Nephron progenitor cell (in vitro differentiated cells): ENCODE data around the gene CELF5.

Experiments used
- DNase-seq: peaks from one replicate; pipeline ENCODE4 v3.0.0; 2021
- H3K27ac Mint-ChIP-seq: 2 replicates; pipeline ENCODE4 v1.8.0; 2021; ENCODE audit warnings: mild to moderate bottlenecking, moderate library complexity, mixed read lengths
- H3K27me3 Mint-ChIP-seq: 2 replicates; pipeline ENCODE4 v1.8.0; 2021; ENCODE audit warnings: mild to moderate bottlenecking, low read depth, mixed read lengths; ENCODE audit not compliant: poor library complexity
- H3K36me3 Mint-ChIP-seq: 2 replicates; pipeline ENCODE4 v1.8.0; 2021; ENCODE audit warnings: low read depth, mixed read lengths
- H3K4me1 Mint-ChIP-seq: 2 replicates; pipeline ENCODE4 v1.8.0; 2021; ENCODE audit warnings: mixed read lengths
- H3K4me3 Mint-ChIP-seq: 2 replicates; pipeline ENCODE4 v1.8.0; 2021; ENCODE audit warnings: mild to moderate bottlenecking, moderate library complexity, mixed read lengths
- H3K9me3 Mint-ChIP-seq: 2 replicates; pipeline ENCODE4 v1.8.0; 2021; ENCODE audit warnings: mild to moderate bottlenecking, moderate library complexity, mixed read lengths
- CTCF ChIP-seq: fragments of 200-600 bp; sonication (generic); IDR thresholded peaks from 2 replicates; pipeline ENCODE4 v1.5.0; 2021; ENCODE audit warnings: antibody characterized with exemption

CELF5 gene

DNA sequence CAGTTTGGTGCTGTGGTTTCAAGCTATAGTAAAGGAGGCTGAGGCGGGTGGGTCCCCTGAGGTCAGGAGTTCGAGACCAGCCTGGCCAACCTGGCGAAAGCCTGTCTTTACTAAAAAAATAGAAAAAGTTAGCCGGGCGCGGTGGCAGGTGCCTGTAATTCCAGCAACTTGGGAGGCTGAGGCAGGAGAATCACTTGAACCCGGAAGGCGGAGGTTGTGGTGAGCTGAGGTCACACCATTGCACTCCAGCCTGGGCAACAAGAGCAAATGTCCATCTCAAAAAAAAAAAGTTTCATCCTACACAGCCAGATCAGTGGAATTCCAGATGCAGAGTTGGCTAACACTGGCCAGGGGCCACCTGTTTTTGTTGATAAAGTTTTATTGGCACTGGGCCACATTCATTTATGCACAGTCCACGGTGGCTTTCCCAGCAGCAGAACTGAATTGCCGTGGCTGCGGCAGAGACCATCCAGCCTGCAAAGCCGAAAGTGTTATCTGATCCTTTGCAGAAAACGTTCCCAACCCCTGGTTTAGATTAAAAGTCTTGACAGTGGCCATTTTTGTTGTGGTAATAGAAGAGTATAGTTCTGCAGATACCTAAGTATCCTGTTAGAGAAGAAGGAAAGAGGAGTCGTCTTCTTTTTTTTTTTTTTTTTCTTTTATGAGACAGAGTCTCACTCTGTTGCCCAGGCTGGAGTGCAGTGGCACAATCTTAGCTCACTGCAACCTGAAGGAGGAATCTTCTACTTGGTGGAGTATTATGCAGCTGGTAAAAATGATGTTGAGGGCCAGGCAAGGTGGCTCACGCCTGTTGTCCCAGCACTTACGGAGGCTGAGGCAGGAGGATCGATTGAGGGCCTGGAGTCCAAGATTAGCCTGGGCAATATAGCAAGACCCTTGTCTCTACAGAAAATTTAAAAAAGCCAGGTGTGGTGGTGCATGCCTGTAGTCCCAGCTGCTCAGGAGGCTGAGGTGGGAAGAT is 30.1 kb upstream of the CELF5 start:
- Mint-ChIP-seq H3K27ac (no peak overlapping the region), H3K9me3 (no peaks in the 10 kb centered on the region), H3K4me1 (no peaks in the 10 kb centered on the region), H3K36me3 (peaks cover 14% of the 10 kb centered on the region), H3K4me3 (no peak overlapping the region), H3K27me3 (no peaks in the 10 kb centered on the region)
- no peak for DNase-seq
- TF ChIP-seq CTCF, result no peak

- H3K36me3 Mint-ChIP-seq, result peaks cover 14% of the 10 kb centered on the region
- H3K4me1 Mint-ChIP-seq, result no peaks in the 10 kb centered on the region
- H3K9me3 Mint-ChIP-seq, result no peaks in the 10 kb centered on the region
- H3K4me3 Mint-ChIP-seq, result no peak overlapping the region
- no peak overlapping the region for H3K27ac Mint-ChIP-seq
- TF ChIP-seq CTCF, result no peak
- H3K27me3 Mint-ChIP-seq, result no peaks in the 10 kb centered on the region
- DNase-seq, result no peak
These were observed 28.2 kb upstream of the CELF5 start for GRCh38 chr19:3196064-3196932.

- no peak overlapping the region for H3K27ac Mint-ChIP-seq
- H3K36me3 Mint-ChIP-seq, result peaks cover 14% of the 10 kb centered on the region
- H3K27me3 Mint-ChIP-seq, result no peaks in the 10 kb centered on the region
- H3K4me1 Mint-ChIP-seq, result no peaks in the 10 kb centered on the region
- no peak overlapping the region for H3K4me3 Mint-ChIP-seq
- no peak for TF ChIP-seq CTCF
- no peak for DNase-seq
- no peaks in the 10 kb centered on the region for H3K9me3 Mint-ChIP-seq
These were observed 27.6 kb upstream of the CELF5 start for GRCh38 chr19:3196933-3197205.

GRCh38 chr19:3198901-3199700 is 25.4 kb upstream of the CELF5 start:
- H3K27me3 Mint-ChIP-seq, result no peaks in the 10 kb centered on the region
- peaks cover 8% of the 10 kb centered on the region for H3K36me3 Mint-ChIP-seq
- no peak for TF ChIP-seq CTCF
- H3K4me3 Mint-ChIP-seq, result no peak overlapping the region
- H3K9me3 Mint-ChIP-seq, result no peaks in the 10 kb centered on the region
- no peak for DNase-seq
- H3K4me1 Mint-ChIP-seq, result no peaks in the 10 kb centered on the region
- H3K27ac Mint-ChIP-seq, result no peak overlapping the region

DNA sequence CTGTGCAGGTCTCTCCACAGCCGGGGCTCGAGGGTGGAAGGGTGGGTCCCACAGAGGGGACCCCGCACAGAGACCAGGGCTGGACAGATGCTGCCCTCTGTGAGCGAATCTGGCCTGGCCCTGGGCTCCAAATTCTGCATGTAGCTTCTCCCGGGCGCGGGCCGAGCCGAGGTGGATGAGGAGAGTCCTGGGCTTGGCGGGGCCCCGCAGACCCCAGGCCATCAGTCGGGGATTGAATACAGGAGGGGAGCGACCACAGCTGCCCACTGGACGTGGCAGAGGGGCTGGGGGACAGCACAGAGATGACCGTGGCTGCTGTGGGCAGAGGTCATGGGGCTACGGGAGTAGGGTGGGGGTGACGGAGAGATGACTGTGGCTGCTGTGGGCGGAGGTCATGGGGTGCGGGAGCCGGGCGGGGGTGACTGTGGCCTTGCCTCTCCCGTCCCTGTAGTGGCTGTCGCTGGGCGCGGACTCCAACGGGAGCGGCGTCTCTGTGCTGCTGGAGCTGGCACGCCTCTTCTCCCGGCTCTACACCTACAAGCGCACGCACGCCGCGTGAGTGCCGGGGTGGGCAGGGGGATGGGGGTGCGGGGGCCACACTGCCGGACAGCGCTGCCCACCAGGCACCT is 23.3 kb upstream of the CELF5 start:
- Mint-ChIP-seq H3K27ac (no peak overlapping the region), H3K4me3 (no peak overlapping the region), H3K4me1 (no peaks in the 10 kb centered on the region), H3K36me3 (no peaks in the 10 kb centered on the region), H3K27me3 (no peaks in the 10 kb centered on the region), H3K9me3 (no peaks in the 10 kb centered on the region)
- TF ChIP-seq CTCF, result no peak
- DNase-seq, result no peak
